ENCODE results near the gene ZBTB37.

GRCh38 chr1:173853074-173853473 is 15.1 kb upstream of the ZBTB37 start:
- TF ChIP-seq CTCF (IDR thresholded peaks at IDR 0.05) (no peak), POLR2AphosphoS5 (IDR thresholded peaks at IDR 0.05) (peak; percentile 52 to 74), POLR2A (IDR thresholded peaks at IDR 0.05) (no peak)

All from upper lobe of left lung (tissue), 4 donors.